GM19099 (cell line): ENCODE results near the gene POU2AF3.

Experiments
- POLR2A ChIP-seq: IDR thresholded peaks from 3 replicates; pipeline ENCODE4 v1.6.1; 2011; ENCODE audit warnings: low read depth; ENCODE audit not compliant: insufficient read length; ENCODE audit errors: extremely low read depth

The POU2AF3 gene

DNA sequence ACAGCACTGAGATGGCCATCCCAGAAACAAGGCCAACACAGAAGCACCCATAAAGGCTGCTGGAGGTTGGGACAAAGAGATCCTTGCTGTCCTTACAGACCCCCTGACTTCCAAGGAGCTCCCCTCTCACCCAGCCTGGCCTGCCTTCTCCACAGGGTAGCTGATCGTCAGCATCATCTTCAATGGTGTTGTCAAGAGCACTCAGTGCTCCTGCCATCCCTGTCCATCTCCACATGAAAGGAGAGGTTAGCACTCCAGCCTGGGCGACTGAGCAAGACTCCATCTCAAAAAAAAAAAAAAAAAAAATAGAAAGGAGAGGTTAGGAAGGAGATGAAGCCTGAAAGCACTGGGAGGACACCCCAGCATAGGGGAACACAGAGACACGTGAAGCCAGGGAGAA lies 2.1 kb upstream of the POU2AF3 start:
- TF ChIP-seq POLR2A, result no peak

DNA sequence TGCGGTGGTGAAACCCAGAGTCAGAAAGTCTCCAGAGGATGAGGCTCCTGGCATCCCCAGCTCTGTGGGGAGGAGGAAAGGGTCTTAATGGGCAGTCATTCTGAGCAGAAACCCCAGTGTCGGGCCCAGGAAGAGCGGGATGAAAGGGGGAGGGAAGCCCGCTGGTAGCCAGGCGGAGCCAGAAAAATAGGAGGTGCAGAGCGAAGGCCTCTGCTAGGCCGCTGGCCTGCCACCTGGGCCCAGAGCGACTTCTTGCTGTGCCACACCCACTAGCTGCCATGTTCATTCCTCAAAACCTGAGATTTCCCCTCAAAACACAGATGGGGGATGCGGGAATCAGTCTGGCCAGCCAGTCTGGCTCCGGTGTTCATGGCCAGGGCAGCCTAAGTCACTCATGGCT lies 650 bp upstream of the POU2AF3 start:
- TF ChIP-seq POLR2A, result no peak

DNA sequence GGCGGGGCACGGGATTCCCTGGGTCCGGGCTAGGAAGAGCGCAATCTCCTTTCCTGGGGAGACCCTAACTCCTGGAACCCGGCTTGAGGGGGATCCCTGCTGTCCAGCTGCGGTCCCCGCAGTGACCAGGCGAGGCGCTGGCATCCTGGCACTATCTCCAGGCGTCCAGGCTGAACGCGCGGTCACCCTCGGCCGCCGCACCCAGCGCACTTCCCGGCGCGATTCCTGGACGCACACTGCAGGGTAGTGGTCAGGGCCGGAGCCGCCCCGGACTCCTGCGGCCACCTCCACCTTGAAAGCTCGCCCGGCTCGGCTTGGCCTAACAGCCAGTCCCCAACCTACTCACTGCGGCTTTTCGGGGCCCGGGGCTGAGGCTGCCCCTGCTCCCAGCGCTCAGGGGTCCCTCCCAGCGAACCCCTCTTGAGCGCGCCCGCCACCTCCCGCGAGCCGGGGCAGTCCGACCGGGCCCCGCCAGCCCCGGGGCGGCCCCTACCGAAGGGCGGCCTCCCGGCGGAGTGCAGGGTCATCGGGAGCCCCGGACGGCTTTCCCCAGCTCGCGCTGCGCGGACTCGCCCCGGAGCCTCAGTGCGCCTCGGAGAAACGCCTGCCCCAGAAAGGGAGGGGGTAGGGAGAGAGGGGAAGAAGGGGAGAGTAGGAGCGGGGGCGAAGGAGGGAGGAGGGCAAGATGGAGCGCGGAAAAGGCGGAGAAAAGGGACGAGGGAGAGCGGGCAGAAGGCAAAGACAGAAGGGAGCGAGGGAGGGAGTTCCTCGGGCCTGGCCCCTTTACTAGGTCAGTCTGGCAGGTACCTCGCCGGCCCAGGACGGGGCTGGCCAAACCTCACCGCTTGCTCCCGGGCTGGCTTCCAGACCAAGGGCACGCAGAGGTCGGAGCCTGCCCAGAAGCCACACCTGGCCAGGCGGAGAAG lies 1.0 kb downstream of the POU2AF3 start:
- TF ChIP-seq POLR2A, result no peak

DNA sequence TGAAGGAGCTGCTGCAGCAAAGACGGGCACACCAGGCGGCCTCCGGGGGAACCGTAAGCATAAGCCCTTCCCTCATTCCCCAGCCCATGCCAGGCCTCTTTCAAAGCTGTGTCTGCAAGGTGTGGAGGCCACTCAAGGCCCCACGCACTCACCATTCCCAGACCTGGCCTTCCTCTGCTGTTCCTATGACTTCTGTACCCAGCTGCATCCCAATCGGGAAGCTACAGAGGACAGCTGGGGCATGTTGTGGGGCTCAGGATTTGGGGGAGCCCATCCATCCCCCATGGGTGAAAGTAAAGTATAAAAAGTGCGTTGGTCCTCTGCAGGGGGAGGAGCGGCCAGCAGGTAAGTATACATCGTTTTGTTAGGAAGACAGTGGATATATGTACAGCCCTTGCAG lies 2.2 kb downstream of the POU2AF3 start:
- no peak for TF ChIP-seq POLR2A

DNA sequence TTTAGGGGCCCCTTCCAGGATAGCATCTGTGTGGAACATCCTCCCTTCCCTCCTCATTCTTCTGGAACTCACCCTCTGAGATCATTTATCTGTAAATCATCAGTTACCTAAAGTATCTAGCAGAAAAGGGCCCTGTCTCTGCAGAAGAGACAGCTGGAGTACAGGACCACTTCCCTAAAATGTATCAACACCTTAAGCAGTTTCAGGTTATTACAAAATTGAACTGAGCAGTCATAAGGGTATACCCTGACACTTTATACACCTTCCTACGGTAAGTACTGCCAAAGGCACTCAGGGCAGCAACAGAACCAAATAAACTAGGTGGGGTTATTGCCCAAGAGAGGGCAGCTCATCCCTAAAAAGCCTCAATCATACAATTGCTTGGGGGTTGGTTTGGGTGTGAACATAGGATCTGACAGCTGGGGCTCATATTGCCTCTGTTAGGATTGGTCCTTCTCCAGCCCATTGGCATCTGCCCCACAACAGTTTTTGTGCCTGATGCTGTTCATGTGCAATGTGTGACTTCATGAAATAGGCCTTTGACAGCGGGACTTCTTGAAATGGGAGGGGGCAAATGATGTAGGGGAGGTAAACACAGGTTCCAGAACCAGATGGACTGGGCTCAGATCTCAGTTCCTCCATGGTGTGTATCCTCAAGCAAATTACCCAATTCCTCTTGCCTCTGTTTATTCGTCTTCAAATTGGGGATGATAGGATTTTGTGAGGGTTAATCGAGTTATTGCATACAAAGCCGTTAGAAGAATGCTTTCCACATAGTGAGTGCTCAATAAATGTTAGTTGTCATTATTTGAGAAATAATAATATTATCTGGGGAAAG lies 2.9 kb downstream of the POU2AF3 start:
- TF ChIP-seq POLR2A, result no peak

DNA sequence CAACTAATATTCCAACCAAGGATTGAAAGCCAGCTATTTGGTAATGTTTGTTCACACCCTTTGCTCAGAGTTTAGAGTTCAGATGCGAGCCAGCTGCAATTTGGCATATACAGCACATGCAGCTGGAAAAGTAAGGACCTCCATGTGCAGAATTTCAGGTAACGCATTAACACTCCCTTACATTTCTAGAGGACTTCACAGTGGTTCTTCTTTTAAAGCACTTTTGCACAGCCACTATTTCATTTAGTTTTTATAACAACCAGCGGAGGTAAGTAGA lies 3.4 kb downstream of the POU2AF3 start:
- TF ChIP-seq POLR2A, result no peak

DNA sequence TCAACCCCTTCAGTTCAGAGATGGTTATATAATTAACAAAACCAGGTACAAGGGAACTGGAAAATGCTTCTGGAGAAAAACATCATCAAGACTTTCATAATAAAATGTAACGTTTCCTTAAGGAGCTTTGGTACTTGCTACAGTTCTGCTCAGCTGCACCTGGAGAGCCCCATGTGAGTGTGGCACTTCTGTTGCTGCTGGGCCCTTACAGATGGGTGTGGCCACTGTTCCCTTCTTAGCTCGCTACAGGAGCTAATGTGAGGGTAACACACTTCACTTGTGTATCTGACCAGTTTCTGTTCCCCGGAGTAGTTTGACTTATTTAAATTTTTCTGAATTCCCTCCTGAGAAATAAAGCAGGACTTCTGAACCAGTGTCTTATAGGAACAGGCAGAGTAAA lies 4.0 kb downstream of the POU2AF3 start:
- TF ChIP-seq POLR2A, result no peak

DNA sequence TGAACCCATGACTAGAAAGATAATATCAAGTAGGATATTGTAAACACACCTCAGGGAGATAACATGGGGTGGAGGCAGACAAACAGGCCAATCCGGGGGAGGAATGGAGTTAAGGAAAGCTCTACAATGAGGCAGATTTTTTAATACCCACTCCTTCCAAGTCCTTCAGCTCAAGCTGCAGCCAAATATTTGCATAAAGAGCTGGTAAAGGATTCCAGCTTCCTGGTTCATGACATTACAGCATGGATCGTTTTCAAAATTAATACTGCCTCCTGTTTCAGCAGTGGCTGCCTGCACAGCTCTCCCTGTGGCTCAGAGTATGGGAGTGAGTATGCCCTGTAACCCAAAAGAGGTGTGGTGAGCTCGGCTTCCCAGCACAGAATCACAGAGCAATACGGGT lies 5.1 kb downstream of the POU2AF3 start:
- no peak for TF ChIP-seq POLR2A

DNA sequence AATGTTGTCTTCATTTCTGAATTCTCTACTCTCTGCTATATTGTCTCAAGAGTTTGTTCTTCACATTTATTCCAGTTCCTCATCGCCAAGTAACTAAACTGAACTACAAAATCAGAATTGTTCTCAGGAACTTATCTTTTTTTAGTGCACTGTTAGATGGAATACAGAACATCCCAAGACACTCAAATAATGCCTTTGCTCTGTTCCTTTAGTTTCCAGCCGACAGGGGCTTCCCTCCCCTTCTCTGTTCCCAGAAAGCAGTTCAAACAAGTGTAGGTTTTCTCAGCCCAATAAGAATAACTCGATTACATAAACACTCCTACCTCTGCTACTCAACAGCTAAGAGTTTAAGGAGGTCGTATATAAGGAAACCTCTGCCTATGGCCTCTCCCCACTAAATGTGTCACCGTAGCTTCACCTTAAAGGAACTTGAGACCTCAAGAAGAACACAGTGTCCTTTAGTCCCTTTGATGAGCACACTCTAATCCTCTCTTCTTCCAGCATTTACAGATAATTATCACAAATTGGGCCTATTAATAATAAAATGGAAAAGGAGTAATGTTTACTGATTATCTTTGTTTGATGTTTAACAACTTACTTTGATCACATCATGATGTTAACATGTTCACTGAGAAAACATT lies 6.9 kb downstream of the POU2AF3 start:
- no peak for TF ChIP-seq POLR2A

DNA sequence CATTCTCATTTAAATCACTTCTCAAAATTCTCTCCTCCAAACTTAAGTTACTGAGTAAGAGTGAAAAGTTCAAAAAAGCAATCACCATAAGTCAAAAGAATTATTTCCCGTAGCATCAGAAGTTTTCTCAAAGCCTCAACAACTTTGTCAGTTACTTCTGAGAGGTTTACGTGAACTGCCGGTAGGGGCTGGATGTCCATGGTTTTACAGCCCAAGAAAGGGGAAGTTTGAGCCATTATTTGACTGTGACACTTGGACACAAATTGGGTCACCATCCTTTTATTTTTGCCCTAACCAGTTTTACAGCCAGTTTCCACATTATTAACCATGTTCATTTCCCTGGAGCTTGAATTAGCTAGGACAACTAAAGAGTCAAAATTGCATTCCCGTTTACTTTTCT lies 7.5 kb downstream of the POU2AF3 start:
- TF ChIP-seq POLR2A, result no peak

DNA sequence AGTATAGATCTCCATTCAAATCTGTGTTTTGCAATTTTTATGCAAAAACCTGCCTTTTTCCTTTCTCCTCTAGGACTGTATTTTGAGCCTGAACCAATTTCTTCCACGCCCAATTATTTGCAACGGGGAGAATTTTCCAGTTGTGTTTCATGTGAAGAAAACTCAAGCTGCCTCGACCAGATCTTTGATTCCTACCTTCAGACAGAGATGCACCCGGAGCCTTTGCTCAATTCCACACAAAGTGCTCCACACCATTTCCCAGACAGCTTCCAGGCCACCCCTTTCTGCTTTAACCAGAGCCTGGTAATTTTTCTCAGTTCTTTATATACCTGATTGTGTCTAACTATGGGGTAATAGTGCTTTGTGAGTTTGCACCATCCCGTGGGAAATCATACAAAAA lies 8.0 kb downstream of the POU2AF3 start:
- no peak for TF ChIP-seq POLR2A

DNA sequence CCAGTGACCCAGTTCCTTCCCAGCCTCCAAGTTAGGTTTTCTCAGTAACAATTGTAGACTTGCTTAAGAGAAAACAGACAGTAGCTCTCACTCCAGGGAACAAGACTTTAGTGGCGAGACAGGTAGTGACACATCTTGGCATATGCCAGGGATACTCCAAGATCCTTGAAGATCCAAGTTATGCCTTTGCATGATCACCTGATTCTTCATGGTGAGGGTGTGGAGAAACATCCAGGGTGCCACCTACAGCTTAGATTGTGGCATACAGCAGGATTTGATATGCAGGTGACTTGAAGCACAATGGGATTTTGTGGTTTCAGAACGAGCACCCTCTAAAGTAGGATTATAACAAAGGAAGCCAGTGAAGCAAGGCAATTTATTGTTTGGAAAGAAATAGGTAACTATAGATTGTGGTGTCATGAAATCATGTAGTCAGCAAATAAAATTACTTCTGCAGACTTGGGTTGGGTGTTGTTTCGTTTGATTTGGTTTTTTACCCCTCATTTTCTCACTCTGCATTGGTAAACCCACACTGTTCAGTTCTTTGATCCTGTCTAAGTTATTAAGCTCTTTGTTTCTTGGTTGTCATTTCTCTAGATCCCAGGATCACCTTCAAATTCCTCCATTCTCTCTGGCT lies 9.2 kb downstream of the POU2AF3 start:
- no peak for TF ChIP-seq POLR2A

DNA sequence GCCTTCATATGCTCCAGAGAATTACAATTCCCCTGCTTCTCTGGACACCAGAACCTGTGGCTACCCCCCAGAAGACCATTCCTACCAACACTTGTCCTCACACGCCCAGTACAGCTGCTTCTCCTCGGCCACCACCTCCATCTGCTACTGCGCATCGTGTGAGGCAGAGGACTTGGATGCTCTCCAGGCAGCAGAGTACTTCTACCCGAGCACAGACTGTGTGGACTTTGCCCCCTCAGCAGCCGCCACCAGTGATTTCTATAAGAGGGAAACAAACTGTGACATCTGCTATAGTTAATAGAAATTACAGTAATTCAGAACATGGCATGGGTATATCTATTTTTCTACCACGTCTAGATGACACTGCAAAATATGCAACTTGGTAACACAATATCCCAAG lies 9.8 kb downstream of the POU2AF3 start:
- TF ChIP-seq POLR2A, result no peak

DNA sequence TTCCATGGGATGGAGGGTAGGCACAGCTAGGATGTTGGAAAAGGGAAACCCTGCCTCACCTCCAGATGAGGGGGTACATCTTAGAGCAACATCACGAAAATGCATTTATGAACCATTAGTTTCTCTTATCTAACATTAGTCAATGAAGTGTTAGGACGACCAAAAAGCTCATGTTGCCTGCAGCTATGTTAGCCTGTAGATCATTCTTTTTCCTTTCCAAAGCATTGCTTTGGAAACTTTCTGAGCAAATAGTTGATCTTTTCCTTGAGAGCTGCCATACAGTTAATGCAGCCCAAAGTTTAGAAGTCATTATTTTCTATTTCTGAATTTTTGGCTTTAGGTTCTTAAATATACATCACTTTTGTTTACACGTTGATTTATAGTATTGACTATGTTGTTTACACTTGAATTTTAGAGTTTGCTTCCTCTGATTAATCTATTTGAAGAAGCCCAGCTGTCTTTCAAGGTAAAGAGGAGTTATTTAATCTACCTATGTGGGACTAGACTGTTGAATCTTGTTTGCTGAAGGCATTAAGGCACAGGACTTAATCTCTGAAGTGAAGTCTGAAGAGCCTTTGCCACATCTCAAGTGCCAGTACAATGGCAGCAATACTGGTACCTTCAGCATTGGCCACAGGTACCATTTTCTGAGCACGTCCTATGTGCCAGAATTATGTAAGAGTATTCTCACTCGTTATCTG lies 11.0 kb downstream of the POU2AF3 start:
- TF ChIP-seq POLR2A, result no peak

DNA sequence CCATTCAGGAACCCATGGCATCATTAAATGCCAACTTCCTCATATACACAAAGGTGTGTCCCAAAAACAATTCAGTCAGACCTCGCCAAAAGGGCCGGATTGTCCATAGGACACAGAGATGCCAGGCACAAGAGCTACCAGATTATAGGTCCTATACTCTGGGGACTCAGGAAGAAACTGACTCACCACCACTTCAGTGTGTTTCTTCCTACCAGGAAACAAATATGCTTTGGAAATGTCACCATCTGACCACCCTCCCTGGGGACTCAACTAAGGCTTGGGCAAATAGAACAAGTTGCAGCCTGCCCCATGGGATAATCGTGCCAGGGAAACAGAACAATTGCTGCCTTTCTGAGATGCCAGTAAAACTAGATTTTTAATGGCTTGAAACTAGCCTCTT lies 11.7 kb downstream of the POU2AF3 start:
- TF ChIP-seq POLR2A, result no peak

DNA sequence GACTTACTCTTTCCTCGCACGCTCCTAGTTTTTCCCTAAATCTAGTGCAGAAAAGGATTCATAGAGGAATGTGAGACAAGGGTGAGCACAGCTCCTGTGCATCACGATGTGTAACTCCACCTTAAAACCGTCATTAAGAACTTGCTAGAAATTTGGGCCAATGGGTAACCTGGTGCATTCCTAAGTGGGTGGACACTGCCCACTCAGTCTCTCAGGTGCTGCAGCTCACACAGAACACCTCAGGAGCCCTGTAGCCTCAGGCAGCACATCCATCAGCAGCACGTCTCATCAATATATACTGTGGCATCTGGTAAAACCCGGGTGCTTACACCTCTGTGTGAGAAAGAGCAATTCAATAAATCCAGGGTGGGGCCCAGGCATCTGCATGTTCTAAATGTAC lies 12.4 kb downstream of the POU2AF3 start:
- TF ChIP-seq POLR2A, result no peak

DNA sequence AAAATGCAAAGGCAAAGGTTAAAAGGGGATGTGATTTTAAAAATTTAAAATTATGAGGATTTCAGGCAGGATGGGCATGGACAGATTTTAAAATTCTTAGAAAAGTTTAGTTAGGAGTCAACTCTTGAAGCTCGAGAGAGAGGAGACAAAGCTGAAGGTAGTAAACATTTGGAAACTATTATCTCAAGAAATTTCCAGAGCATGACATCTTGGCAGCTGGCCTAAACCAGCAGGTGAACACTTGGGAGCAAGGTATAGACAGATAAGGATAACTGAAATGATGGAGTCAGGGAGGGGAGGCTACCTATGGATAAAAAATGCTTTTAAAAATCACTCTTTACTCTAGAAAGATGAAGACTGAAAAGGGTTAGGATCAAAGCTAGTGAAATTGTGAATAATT lies 13.7 kb downstream of the POU2AF3 start:
- no peak for TF ChIP-seq POLR2A
